Panc1 (cell line): ENCODE data around the gene TMEM37. TPM values are rescaled to one million over a fixed set of nuclear protein-coding genes. Genes with fewer than 3 reads are reported as not detected.

Source experiments
- ATAC-seq: fragments of 200-7000 bp; cut with Tn5 transposase; 2 replicates; pipeline ENCODE4 v1.9.1; 2020; ENCODE audit warnings: mild to moderate bottlenecking, moderate library complexity
- BruUV-seq: library from RNA; stranded (reverse); fragments of 400-500 nt; replicated peaks from 2 replicates; lab custom pipeline; 2021; lab: Mats Ljungman, UMichigan
- CTCF ChIA-PET: fragments of 300-600 bp; sonication (Branson Sonifier 250); formaldehyde crosslinking; loops from one replicate; lab custom pipeline; 2022; ENCODE audit warnings: antibody characterized with exemption; lab: Charles Lee
- POLR2A ChIA-PET: fragments of 300-600 bp; sonication (Branson Sonifier 250); formaldehyde crosslinking; loops from one replicate; lab custom pipeline; 2022; ENCODE audit warnings: antibody characterized with exemption; lab: Charles Lee
- DNase-seq: peaks from one replicate; pipeline ENCODE4 v3.0.0-alpha.2; 2010; ENCODE audit warnings: low read depth, low spot score
- H3K27ac ChIP-seq: 2 replicates; pipeline ENCODE4 v1.5.1; 2011; ENCODE audit warnings: mild to moderate bottlenecking, low read length, inconsistent platforms
- H3K27me3 ChIP-seq: fragments of 200-500 bp; sonication (Bioruptor generic); 2 replicates; pipeline ENCODE4 v1.6.0; 2014; ENCODE audit warnings: low read length, inconsistent platforms; ENCODE audit not compliant: control insufficient read depth, insufficient read depth
- H3K36me3 ChIP-seq: fragments of 200-500 bp; sonication (Bioruptor generic); 2 replicates; pipeline ENCODE4 v1.5.1; 2014; ENCODE audit warnings: inconsistent platforms, mild to moderate bottlenecking, low read length, moderate library complexity; ENCODE audit not compliant: control insufficient read depth, insufficient read depth
- H3K4me1 ChIP-seq: 2 replicates; pipeline ENCODE4 v1.5.1; 2011; ENCODE audit warnings: inconsistent platforms, mild to moderate bottlenecking, low read length, moderate library complexity; ENCODE audit not compliant: control insufficient read depth, insufficient read depth
- H3K4me3 ChIP-seq, 2 experiments: 2 replicates each; pipeline ENCODE4 v1.5.1; 2011 to 2012; ENCODE audit warnings: low read depth in 2 of 2, low read length in 2 of 2, mild to moderate bottlenecking in 2 of 2, inconsistent platforms in 1 of 2, moderate library complexity in 1 of 2
- H3K9me3 ChIP-seq: fragments of 200-500 bp; sonication (Bioruptor generic); 2 replicates; pipeline ENCODE4 v1.5.1; 2014; ENCODE audit warnings: low read depth, mild to moderate bottlenecking, inconsistent platforms, low read length, moderate library complexity; ENCODE audit not compliant: control insufficient read depth, insufficient read depth
- POLR2AphosphoS5 ChIP-seq: IDR thresholded peaks from 2 replicates; pipeline ENCODE4 v1.6.1; 2012; ENCODE audit warnings: mild to moderate bottlenecking, low read depth, low read length, moderate library complexity
- REST ChIP-seq, 2 experiments: IDR thresholded peaks; 2 replicates each; pipeline ENCODE4 v1.6.1; 2011 to 2012; ENCODE audit warnings: low read depth in 2 of 2, control low read depth in 1 of 2, low read length in 1 of 2, mild to moderate bottlenecking in 1 of 2, moderate library complexity in 1 of 2; ENCODE audit not compliant: insufficient read depth in 1 of 2
- SIN3A ChIP-seq: IDR thresholded peaks from 2 replicates; pipeline ENCODE4 v1.6.1; 2012; ENCODE audit warnings: low read depth, mild to moderate bottlenecking, low read length, moderate library complexity, borderline replicate concordance; ENCODE audit not compliant: insufficient read depth
- TCF7L2 ChIP-seq: IDR thresholded peaks from 2 replicates; pipeline ENCODE4 v1.6.1; 2011; ENCODE audit warnings: mild to moderate bottlenecking, low read depth, low read length, inconsistent platforms
- in situ Hi-C: cut with HindIII; loops from 2 replicates; pipeline ENCODE4 v1.10.0; 2016; ENCODE audit warnings: low sequenced_read_pairs, low pct_unique_long_range_greater_than_20kb
- intact Hi-C: fragments of 100-400 bp; cut with micrococcal nuclease; formaldehyde crosslinking; loops from one replicate; pipeline ENCODE4 v1.10.0; 2022; ENCODE audit not compliant: unreplicated experiment
- total RNA-seq: library from RNA; stranded (reverse); gene quantifications from one replicate; pipeline ENCODE4 v1.2.1, GENCODE V29; 2021; ENCODE audit not compliant: unreplicated experiment
- TF ChIP-seq, protein P1 (sequence below): fragments of 450-650 bp; IDR thresholded peaks from 2 replicates; pipeline ENCODE4 v1.5.1; 2017; ENCODE audit warnings: mild to moderate bottlenecking

The TMEM37 gene
- total RNA-seq, 1 experiment from 2014 or later = 0.28 TPM

DNA sequence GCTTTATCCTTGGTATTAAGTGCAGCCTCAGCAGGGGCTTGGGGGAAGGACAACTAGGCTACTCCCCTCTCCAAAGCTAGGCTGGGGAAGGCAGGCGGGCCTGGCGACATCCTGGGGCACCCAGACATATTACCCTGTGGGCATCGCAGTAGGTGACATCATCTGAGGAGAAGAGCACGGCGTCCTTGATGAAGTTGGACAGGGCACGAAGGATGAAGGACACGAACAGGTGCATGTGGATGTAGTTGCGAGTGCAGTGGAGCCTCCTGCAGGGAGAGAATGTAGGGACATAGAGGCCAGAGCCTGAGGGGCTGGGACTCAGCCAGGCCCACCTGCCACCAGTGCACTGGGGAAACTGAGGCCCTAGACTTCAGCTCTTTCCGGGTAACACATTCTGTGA lies 32.3 kb downstream of the TMEM37 start:
- DNase-seq (no peak), ATAC-seq (no peak)
- no peaks in the 10 kb centered on the region for H3K9me3 ChIP-seq
- no peak for TF ChIP-seq POLR2AphosphoS5
- TF ChIP-seq TCF7L2 = no peak
- TF ChIP-seq REST (IDR thresholded peaks at IDR 0.05; ENCODE audit: insufficient read depth in 1 of 2, low read depth in 2 of 2, low read length in 1 of 2) = no peak
- TF ChIP-seq, protein P1, sequence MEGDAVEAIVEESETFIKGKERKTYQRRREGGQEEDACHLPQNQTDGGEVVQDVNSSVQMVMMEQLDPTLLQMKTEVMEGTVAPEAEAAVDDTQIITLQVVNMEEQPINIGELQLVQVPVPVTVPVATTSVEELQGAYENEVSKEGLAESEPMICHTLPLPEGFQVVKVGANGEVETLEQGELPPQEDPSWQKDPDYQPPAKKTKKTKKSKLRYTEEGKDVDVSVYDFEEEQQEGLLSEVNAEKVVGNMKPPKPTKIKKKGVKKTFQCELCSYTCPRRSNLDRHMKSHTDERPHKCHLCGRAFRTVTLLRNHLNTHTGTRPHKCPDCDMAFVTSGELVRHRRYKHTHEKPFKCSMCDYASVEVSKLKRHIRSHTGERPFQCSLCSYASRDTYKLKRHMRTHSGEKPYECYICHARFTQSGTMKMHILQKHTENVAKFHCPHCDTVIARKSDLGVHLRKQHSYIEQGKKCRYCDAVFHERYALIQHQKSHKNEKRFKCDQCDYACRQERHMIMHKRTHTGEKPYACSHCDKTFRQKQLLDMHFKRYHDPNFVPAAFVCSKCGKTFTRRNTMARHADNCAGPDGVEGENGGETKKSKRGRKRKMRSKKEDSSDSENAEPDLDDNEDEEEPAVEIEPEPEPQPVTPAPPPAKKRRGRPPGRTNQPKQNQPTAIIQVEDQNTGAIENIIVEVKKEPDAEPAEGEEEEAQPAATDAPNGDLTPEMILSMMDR = no peak
- TF ChIP-seq SIN3A = no peak
- in situ Hi-C loops = no loop called here
- no peaks in the 10 kb centered on the region for H3K36me3 ChIP-seq
- ChIA-PET POLR2A (no interaction called here), CTCF (no interaction called here)
- no peaks in the 10 kb centered on the region for H3K4me1 ChIP-seq
- no TSS peak for BruUV-seq
- no peak overlapping the region for H3K27ac ChIP-seq
- 0 out of 2 replicates have a peak, but pooled peaks cover 2% of the 10 kb centered on the region for H3K27me3 ChIP-seq
- H3K4me3 ChIP-seq = no peak overlapping the region
- intact Hi-C loops = no loop called here

DNA sequence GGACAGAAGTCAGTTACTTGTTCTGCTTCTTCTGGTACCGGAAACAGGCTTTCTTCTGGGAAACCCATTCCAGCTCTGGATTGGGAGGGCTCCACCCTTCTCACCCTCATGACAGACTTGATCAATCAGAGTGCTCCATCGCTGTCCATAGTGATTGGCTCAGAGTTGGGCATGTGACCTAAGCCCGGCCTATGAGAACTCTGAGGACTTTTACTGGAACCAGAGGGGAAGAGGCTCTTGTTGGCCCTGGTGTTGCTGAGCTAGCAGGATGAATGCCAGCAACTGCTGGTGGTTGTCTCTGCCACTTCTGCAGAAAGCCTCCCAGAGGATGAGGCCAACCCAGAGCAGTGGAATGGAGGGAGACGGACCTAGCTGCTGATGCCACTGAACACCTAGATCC lies 33.3 kb downstream of the TMEM37 start:
- intact Hi-C loops = no loop called here
- CTCF ChIA-PET = interaction anchor here (0.7 kb wide), 2 partner anchors 12 to 37 kb away, joined by 3 to 5 read pairs; no protein-coding TSS in a partner anchor

More for the DNA sequence above, 33.3 kb downstream of the TMEM37 start:
- TF ChIP-seq TCF7L2 = no peak
- TF ChIP-seq REST (IDR thresholded peaks at IDR 0.05; ENCODE audit: insufficient read depth in 1 of 2, low read depth in 2 of 2, low read length in 1 of 2) = no peak
- no peak for TF ChIP-seq SIN3A
- Histone ChIP-seq H3K27ac (no peak overlapping the region), H3K27me3 (0 out of 2 replicates have a peak, but pooled peaks cover 2% of the 10 kb centered on the region), H3K4me3 (no peak overlapping the region), H3K36me3 (no peaks in the 10 kb centered on the region), H3K9me3 (no peaks in the 10 kb centered on the region), H3K4me1 (no peaks in the 10 kb centered on the region)
- POLR2A ChIA-PET = no interaction called here
- no TSS peak for BruUV-seq
- DNase-seq (no peak), ATAC-seq (0 out of 2 replicates have a peak, but pooled peaks have one; percentile 47)
- in situ Hi-C loops = no loop called here
